WERI-Rb-1 (cell line): ENCODE results near the gene DPP4.

Experiments
- DNase-seq: peaks from one replicate; pipeline ENCODE4 v3.0.0-alpha.2; 2020
- H3K27ac ChIP-seq: fragments of 250-450 bp; sonication (Bioruptor Pico); 2 replicates; pipeline ENCODE4 v1.5.1; 2020; ENCODE audit warnings: mild to moderate bottlenecking, moderate library complexity
- H3K27me3 ChIP-seq: fragments of 250-450 bp; sonication (Bioruptor Pico); 2 replicates; pipeline ENCODE4 v1.5.1; 2021; ENCODE audit warnings: mild to moderate bottlenecking, low read depth, moderate library complexity; ENCODE audit not compliant: insufficient read depth, severe bottlenecking
- H3K36me3 ChIP-seq: fragments of 250-450 bp; sonication (Bioruptor Pico); 2 replicates; pipeline ENCODE4 v1.5.1; 2020; ENCODE audit warnings: mild to moderate bottlenecking, moderate library complexity
- H3K4me3 ChIP-seq: 2 replicates; pipeline ENCODE4 v1.5.1; 2011; ENCODE audit warnings: low read depth, mild to moderate bottlenecking, control low read depth, low read length
- H3K9me3 ChIP-seq: fragments of 250-450 bp; sonication (Bioruptor Pico); 2 replicates; pipeline ENCODE4 v1.5.1; 2021; ENCODE audit warnings: mild to moderate bottlenecking, moderate library complexity; ENCODE audit not compliant: severe bottlenecking
- TF ChIP-seq, protein P1 (sequence below): IDR thresholded peaks from 2 replicates; pipeline ENCODE4 v1.5.1; 2011; ENCODE audit warnings: low read depth, mild to moderate bottlenecking, control low read depth, inconsistent platforms, low read length

Gene DPP4

DNA sequence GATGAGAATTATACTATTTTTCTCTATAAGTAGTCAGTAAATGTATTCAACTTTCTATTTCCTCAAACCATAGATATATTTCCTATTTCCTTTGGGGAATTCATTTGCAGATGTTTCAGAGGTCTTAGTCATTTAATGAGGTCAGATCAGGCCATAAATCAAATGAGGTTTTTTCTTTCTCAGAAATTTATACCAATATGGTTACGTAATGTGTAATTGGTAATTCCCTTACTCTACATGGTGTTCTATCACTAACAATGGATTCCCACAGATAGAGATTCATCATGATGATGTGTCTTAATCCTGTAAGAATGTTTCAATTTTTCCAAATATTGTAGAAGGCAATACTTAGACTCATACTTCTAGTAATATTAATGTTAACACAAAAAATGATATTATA lies 108.0 kb downstream of the DPP4 start:
- TF ChIP-seq, protein P1, sequence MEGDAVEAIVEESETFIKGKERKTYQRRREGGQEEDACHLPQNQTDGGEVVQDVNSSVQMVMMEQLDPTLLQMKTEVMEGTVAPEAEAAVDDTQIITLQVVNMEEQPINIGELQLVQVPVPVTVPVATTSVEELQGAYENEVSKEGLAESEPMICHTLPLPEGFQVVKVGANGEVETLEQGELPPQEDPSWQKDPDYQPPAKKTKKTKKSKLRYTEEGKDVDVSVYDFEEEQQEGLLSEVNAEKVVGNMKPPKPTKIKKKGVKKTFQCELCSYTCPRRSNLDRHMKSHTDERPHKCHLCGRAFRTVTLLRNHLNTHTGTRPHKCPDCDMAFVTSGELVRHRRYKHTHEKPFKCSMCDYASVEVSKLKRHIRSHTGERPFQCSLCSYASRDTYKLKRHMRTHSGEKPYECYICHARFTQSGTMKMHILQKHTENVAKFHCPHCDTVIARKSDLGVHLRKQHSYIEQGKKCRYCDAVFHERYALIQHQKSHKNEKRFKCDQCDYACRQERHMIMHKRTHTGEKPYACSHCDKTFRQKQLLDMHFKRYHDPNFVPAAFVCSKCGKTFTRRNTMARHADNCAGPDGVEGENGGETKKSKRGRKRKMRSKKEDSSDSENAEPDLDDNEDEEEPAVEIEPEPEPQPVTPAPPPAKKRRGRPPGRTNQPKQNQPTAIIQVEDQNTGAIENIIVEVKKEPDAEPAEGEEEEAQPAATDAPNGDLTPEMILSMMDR, result no peak
- no peaks in the 10 kb centered on the region for H3K27me3 ChIP-seq
- H3K9me3 ChIP-seq, result no peaks in the 10 kb centered on the region
- no peak overlapping the region for H3K27ac ChIP-seq
- H3K4me3 ChIP-seq, result no peak overlapping the region
- DNase-seq, result no peak
- no peaks in the 10 kb centered on the region for H3K36me3 ChIP-seq

DNA sequence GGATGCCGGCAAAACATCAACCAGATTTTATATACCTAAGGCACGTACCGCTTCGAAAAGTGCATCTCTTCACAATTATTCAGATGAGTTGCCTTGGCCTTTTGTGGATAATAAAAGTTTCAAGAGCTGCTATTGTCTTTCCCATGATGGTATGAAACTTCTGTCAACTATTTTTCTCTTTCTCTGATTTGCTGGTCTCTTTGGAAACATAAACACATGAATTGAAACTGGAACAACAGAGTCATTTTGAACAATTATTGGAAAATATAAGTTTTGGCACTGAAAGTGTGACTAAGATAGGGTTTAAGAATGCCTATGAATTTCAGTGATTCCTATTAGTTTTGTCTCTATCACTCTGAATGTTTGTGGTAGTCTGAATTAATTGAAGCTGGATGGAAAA lies 109.9 kb downstream of the DPP4 start:
- Histone ChIP-seq H3K9me3 (no peaks in the 10 kb centered on the region), H3K27me3 (no peaks in the 10 kb centered on the region), H3K4me3 (no peak overlapping the region), H3K27ac (no peak overlapping the region), H3K36me3 (no peaks in the 10 kb centered on the region)
- no peak for DNase-seq
- TF ChIP-seq, protein P1, result no peak

DNA sequence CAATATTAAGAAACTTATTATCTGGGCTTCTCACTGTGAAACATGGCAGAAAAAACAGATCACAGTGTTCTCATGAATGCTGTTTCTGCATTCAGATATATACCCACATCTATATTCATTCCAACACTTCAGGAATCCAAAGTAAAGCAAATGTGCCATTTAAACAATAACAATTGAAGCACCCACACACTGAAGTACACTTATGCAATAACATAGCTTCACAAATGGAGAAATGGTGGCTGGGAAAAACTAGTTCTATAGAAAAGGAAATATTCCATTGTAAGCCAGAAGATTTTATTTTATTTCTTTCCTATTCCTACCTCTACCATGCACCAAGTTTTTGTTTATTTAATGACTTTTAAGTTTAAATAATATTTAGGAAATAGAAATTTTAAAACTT lies 111.9 kb downstream of the DPP4 start:
- H3K36me3 ChIP-seq, result no peaks in the 10 kb centered on the region
- no peak overlapping the region for H3K4me3 ChIP-seq
- TF ChIP-seq, protein P1, result no peak
- H3K27ac ChIP-seq, result no peak overlapping the region
- H3K9me3 ChIP-seq, result no peaks in the 10 kb centered on the region
- H3K27me3 ChIP-seq, result no peaks in the 10 kb centered on the region
- no peak for DNase-seq

DNA sequence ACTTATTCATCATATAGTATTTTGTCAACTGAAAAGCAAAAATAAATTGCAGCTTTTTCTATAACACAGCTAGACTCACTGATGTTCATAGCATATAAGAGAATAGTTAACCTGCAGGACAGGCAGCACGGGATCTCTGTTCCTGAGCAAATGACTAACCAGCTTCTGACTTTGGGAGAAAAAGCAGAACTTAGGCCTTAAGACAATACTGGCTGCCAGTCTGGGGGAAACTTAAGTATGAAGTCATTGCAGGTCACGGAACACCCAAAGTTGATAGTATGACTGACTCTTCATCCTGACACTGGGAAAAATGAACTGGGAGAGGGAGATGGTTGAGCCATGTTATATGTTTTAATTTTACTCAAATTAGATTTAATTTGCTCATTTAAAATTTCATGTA lies 113.0 kb downstream of the DPP4 start:
- Histone ChIP-seq H3K36me3 (no peaks in the 10 kb centered on the region), H3K9me3 (no peaks in the 10 kb centered on the region), H3K4me3 (no peak overlapping the region), H3K27ac (no peak overlapping the region), H3K27me3 (no peaks in the 10 kb centered on the region)
- TF ChIP-seq, protein P1, result no peak
- DNase-seq, result no peak

DNA sequence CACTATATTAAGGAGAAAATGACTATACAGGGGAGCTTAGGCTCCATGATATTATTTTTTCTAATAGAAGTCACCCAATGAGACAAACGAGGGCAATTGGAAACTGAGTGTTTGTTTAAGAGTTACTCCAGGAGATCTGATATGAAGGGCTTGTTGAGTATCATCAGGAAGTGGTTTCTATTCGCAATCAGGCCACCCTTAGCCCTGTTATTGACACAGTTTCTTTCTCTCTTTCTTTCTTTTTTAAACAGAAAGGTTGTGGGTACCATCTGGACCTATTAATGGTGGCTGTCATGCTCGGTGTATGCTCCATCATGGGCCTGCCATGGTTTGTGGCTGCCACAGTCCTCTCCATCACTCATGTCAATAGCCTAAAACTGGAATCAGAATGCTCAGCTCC lies 117.3 kb downstream of the DPP4 start:
- no peak overlapping the region for H3K4me3 ChIP-seq
- H3K9me3 ChIP-seq, result no peaks in the 10 kb centered on the region
- DNase-seq, result no peak
- no peaks in the 10 kb centered on the region for H3K27me3 ChIP-seq
- TF ChIP-seq, protein P1, result no peak
- H3K36me3 ChIP-seq, result no peaks in the 10 kb centered on the region
- no peak overlapping the region for H3K27ac ChIP-seq

GRCh38 chr2:161955211-161955610 lies 118.8 kb downstream of the DPP4 start:
- DNase-seq, result no peak
- H3K36me3 ChIP-seq, result no peaks in the 10 kb centered on the region
- no peaks in the 10 kb centered on the region for H3K9me3 ChIP-seq
- no peaks in the 10 kb centered on the region for H3K27me3 ChIP-seq
- no peak overlapping the region for H3K27ac ChIP-seq
- H3K4me3 ChIP-seq, result no peak overlapping the region
- TF ChIP-seq, protein P1, result no peak
